HL-60 (cell line): Measurements from ENCODE around the gene SH3RF3.

ENCODE experiments used
- CTCF ChIP-seq: IDR thresholded peaks from one replicate; pipeline ENCODE4 v1.5.1; 2011; ENCODE audit warnings: low read length, control low read depth, inconsistent platforms; ENCODE audit not compliant: insufficient read depth
- GABPA ChIP-seq: IDR thresholded peaks from 2 replicates; pipeline ENCODE4 v1.6.1; 2012; ENCODE audit warnings: low read depth
- POLR2AphosphoS5 ChIP-seq: IDR thresholded peaks from 2 replicates; pipeline ENCODE4 v1.6.1; 2012; ENCODE audit warnings: low read depth
- REST ChIP-seq: IDR thresholded peaks from 2 replicates; pipeline ENCODE4 v1.6.1; 2012; ENCODE audit warnings: low read depth; ENCODE audit not compliant: insufficient replicate concordance

GRCh38 chr2:109535217-109535946 lies 406.4 kb downstream of the SH3RF3 start:
- TF ChIP-seq POLR2AphosphoS5 (no peak), CTCF (no peak), REST (no peak), GABPA (no peak)
